Activated gamma-delta T cell treated with Interleukin-2 at 50 U/mL for 16 hours (primary cell): Measurements from ENCODE around the gene SLC34A1.

Experiments used
- DNase-seq: peaks from one replicate; pipeline ENCODE4 v3.0.0-alpha.2; 2020

Gene SLC34A1

DNA sequence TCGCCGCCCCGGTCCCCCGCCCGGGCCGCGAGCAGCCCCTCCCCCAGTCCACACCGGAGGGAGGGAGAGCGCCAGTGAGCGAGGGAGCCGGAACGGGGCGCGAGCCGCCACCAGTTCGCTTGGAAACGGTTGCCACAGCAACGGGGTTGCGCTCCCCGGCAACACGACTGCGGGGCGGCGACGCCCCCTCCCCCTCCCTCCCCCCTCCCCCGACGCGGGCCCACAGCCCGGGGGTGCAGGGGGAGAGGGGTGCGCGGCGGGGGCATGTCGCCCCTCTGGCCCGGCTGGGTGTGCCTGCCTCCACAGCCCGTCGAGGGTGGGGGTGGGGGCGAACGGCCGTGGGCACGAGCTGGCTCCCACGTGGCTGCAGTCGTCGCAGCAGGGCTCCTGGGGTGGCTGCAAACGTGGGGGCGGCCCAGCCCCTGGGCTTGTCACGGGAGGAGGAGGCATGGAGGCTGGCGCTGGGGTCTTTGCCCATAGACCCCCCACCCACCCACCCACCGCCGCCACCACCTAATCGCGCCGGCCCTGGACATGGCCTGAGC is 62.9 kb downstream of the SLC34A1 start:
- DNase-seq = peak; percentile 68

- no peak for DNase-seq
Observed at GRCh38 chr5:177447611-177448243, 63.5 kb downstream of the SLC34A1 start.
